ENCODE measurements around the gene CAPN9.

The CAPN9 gene

DNA sequence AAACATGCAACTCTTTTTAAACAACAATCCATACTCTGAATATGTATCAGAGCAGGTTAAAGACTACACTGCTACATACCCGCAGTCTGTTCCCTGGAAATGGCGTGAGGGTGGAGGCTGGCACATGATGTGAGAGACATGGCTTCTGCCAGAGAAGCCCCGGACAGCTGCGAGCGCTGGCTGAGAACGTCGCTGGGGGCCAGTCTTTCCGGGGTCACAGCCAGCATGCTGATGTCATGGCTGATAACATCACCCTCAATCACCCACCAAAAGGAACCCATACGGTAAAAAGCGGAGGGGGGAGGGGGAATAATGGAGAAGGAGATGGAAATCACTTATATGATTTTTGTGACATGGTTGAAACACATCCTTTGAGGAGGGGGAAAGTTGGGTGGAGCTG is 92.0 kb downstream of the CAPN9 start:
- TF ChIP-seq GATA2 (IDR thresholded peaks at IDR 0.05; ENCODE audit: low read depth, low read length) (peak; percentile 54), GATA3 (IDR thresholded peaks at IDR 0.05; ENCODE audit: low read depth, low read length) (no peak)

DNA sequence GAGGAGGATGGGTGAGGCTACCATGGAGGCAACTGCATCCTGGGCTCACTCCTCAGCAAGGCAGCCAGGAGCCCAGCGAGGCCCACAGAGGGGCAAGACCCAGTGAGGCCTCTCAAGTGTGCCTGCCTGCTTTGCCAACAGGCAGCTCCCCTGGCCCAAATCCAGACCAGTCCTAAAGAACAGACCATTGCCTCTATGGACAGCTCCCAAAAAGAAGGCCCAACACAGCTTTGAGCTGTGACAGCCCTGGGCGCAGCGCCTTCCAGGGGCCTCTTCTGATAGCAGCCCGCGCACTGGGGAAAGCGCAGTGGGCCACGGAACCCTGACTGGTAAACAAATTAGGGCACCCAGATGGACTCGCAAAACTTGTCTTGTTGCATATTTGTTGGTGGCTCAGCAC is 95.6 kb downstream of the CAPN9 start:
- TF ChIP-seq GATA3 (IDR thresholded peaks at IDR 0.05; ENCODE audit: low read depth, low read length) (no peak), GATA2 (IDR thresholded peaks at IDR 0.05; ENCODE audit: low read depth, low read length) (no peak)

DNA sequence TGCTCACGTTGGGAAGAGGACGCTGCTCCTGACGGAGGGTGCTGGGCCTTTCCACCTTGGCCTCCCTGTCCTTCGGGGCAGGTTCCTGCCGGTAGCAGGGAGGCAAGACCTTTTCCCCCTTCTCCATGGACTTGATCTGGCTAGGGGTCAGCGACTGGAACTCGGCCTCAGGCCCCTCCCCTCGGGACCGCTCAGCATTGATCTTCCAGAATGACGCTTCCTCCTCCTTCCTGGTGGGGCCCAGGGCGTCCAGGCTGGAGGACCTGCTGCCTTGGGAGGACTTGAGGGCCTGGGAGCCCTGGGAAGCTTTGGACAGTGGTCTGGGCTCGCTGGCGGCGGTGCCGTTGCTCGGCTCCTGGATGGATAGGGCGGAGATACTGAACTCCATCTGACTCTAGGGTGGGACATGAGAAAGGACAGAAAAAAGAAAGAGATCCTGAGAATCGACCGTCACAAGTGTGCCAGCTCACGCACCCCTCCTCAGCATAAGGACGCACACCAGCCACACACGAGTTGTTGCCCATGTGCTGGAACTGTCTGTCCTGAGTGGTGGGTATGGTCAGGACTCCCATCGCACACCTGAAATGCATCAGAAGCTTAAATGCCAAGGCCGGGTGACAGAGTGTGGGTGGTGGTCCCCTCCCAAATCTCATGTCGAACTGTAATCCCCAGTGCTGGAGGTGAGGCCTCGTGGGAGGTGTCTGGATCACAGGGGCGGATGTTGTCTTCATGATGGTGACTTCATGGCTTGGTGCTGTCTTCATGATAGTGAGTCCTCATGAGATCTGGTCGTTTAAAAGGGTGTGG is 96.5 kb downstream of the CAPN9 start:
- TF ChIP-seq GATA3 (IDR thresholded peaks at IDR 0.05; ENCODE audit: low read depth, low read length) (no peak), GATA2 (IDR thresholded peaks at IDR 0.05; ENCODE audit: low read depth, low read length) (no peak)

GRCh38 chr1:230844561-230844960 is 97.4 kb downstream of the CAPN9 start:
- TF ChIP-seq GATA3 (IDR thresholded peaks at IDR 0.05; ENCODE audit: low read depth, low read length), result no peak
- no peak for TF ChIP-seq GATA2 (IDR thresholded peaks at IDR 0.05; ENCODE audit: low read depth, low read length)

- TF ChIP-seq GATA2 (IDR thresholded peaks at IDR 0.05; ENCODE audit: low read depth, low read length), result no peak
- no peak for TF ChIP-seq GATA3 (IDR thresholded peaks at IDR 0.05; ENCODE audit: low read depth, low read length)
Observed at GRCh38 chr1:230848235-230848634, 101.0 kb downstream of the CAPN9 start.

DNA sequence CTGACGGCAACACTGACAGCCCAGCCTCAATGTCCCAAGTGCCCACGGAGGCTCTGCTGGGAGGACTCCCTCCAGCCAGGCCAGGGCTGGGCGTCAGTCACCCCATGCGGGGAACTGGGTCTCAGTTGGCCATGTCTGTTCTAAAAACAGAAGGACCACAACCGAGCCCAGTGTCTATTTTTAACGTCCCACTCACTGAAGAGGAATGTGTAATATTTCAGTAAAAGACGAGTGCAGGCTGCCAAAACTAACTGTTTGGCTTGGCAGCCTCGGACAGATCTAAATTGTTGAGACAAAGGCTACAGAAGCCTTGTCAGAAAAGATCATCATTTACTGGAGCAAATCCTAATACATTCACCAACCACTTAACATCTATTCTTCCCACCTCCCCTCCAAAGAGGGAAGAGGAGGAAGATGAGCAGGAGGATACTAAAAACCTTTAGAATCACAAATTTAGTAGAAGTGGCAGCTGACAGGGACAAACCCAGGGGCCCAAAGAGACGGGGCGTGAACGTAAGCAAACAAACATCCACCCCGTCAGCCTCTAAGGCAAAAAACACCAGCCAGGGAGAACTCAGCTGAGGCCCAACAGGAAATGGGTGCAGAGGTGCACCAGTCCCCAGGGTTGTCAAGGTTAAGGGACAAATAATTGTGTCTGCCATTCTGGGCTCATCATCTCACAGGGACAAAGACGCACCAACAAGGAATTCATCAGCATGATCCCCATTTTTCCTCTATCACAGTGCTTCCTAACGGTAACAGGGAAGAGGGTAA is 102.5 kb downstream of the CAPN9 start:
- TF ChIP-seq GATA3 (IDR thresholded peaks at IDR 0.05; ENCODE audit: low read depth, low read length) (no peak), GATA2 (IDR thresholded peaks at IDR 0.05; ENCODE audit: low read depth, low read length) (no peak)

DNA sequence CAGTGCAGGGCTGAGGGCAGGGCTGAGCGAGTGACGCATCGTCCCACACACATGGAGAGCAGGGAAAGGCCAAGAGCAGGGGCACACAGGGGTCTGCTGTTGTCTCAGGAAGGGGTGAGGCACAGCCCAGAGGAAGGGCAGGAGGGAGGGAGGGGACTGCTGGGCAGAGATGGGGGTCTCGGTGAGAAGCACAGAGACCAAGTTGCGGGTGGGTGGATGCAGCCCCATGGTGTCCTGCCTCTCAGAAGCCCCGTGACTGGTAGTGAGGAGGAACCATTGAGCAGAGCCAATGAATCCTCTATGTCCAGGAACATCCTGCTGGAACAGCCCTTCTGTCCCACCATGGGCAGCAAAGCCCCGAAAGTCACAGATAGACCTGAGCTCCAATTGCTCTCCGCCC is 103.4 kb downstream of the CAPN9 start:
- TF ChIP-seq GATA2 (IDR thresholded peaks at IDR 0.05; ENCODE audit: low read depth, low read length), result no peak
- TF ChIP-seq GATA3 (IDR thresholded peaks at IDR 0.05; ENCODE audit: low read depth, low read length), result no peak

- TF ChIP-seq GATA3 (IDR thresholded peaks at IDR 0.05; ENCODE audit: low read depth, low read length) (no peak), GATA2 (IDR thresholded peaks at IDR 0.05; ENCODE audit: low read depth, low read length) (no peak)
Observed at GRCh38 chr1:230851291-230851691, 104.1 kb downstream of the CAPN9 start.
